ENCODE results near the gene CSN2.

DNA sequence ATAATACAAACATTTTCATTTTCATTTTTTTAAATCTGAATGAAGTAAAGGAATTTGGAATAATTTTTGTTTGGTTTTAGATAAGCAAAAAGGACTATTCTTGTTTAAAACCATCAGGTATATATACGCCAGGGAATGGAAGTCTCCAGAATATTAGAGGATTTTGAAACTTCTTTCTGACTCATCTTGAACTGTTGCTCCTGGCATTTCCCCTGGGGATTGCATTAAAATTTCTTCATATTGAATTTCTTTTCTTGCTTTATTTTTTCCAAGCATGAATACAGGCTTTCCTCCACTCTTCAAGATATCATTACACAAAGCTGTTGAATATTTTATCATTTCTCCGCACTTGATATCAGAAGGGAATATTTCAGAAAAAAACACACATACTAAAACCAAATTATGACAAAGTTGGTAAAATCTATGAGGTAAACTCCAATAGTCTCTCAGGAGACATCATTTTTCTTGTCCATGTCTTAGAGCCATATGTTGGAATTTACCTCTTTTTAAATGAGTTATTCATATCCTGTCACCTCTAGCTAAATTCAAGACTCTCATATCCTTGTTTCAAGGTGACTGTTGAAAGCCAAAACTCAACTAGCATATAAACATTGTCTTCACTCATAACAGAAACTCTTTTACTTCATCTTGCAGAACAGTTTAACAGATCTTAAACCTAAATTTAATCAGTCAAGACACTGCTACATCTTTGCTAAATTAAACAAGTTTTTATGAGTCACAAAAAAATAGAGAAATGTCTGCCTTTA is 55.3 kb downstream of the CSN2 start:
- TF ChIP-seq ZNF274 (IDR thresholded peaks at IDR 0.05; ENCODE audit: borderline replicate concordance, low read depth, low read length) (no peak), NR2C1 (IDR thresholded peaks at IDR 0.05) (no peak), NR2C1 (tag; IDR thresholded peaks at IDR 0.05) (no peak), EP400 (IDR thresholded peaks at IDR 0.05) (no peak), STAG1 (CRISPR knock-in tag; IDR thresholded peaks at IDR 0.05; ENCODE audit: borderline replicate concordance) (no peak)
